GM23338 (cell line): ENCODE measurements around the gene CHD9NB. TPM values are rescaled to one million over a fixed set of nuclear protein-coding genes. Genes with fewer than 3 reads are reported as not detected.

ENCODE experiments used
- ATAC-seq: fragments of 200-7000 bp; cut with Tn5 transposase; 3 replicates; pipeline ENCODE4 v1.9.1; 2020
- DNase-seq: peaks from one replicate; pipeline ENCODE4 v3.0.0-alpha.2; 2015; ENCODE audit warnings: low spot score
- H2AFZ ChIP-seq: fragments of 200-600 bp; sonication (generic); 2 replicates; pipeline ENCODE4 v1.8.0; 2016; ENCODE audit warnings: antibody characterized with exemption, mild to moderate bottlenecking, moderate library complexity
- H3F3A ChIP-seq: fragments of 200-600 bp; sonication (generic); replicated peaks from 2 replicates; pipeline ENCODE4 v1.8.0; 2017; ENCODE audit warnings: antibody characterized with exemption, mixed run types, low read depth
- H3K27ac ChIP-seq: fragments of 200-600 bp; sonication (generic); 2 replicates; pipeline ENCODE4 v1.6.1; 2016; ENCODE audit warnings: low read depth
- H3K27me3 ChIP-seq: fragments of 200-600 bp; sonication (generic); 2 replicates; pipeline ENCODE4 v1.8.0; 2016; ENCODE audit warnings: mild to moderate bottlenecking, mixed run types, moderate library complexity; ENCODE audit not compliant: insufficient read depth
- H3K36me3 ChIP-seq: fragments of 200-600 bp; sonication (generic); 2 replicates; pipeline ENCODE4 v1.8.0; 2016; ENCODE audit warnings: mild to moderate bottlenecking; ENCODE audit not compliant: insufficient read depth
- H3K4me1 ChIP-seq: fragments of 200-600 bp; sonication (generic); 2 replicates; pipeline ENCODE4 v1.8.0; 2016; ENCODE audit warnings: mild to moderate bottlenecking, moderate library complexity; ENCODE audit not compliant: insufficient read depth
- H3K4me2 ChIP-seq: fragments of 200-600 bp; sonication (generic); 2 replicates; pipeline ENCODE4 v1.7.1; 2017; ENCODE audit warnings: mixed run types
- H3K4me3 ChIP-seq: fragments of 200-600 bp; sonication (generic); 2 replicates; pipeline ENCODE4 v1.6.1; 2016; ENCODE audit warnings: mixed run types
- H3K79me2 ChIP-seq: fragments of 200-600 bp; sonication (generic); replicated peaks from 2 replicates; pipeline ENCODE4 v1.8.0; 2017; ENCODE audit warnings: mild to moderate bottlenecking; ENCODE audit not compliant: insufficient read depth
- H3K9me2 ChIP-seq: fragments of 200-600 bp; sonication (generic); 2 replicates; pipeline ENCODE4 v1.8.0; 2017; ENCODE audit not compliant: insufficient read depth
- H4K20me1 ChIP-seq: fragments of 200-600 bp; sonication (generic); replicated peaks from 2 replicates; pipeline ENCODE4 v1.8.0; 2017; ENCODE audit warnings: mild to moderate bottlenecking; ENCODE audit not compliant: insufficient read depth
- H3K27ac Mint-ChIP-seq: 2 replicates; pipeline ENCODE4 v1.8.0; 2020; ENCODE audit warnings: inconsistent platforms, mild to moderate bottlenecking, moderate library complexity, mixed read lengths
- H3K27me3 Mint-ChIP-seq: 3 replicates; pipeline ENCODE4 v1.8.0; 2022; ENCODE audit warnings: low read depth, mild to moderate bottlenecking, moderate library complexity, mixed read lengths, inconsistent platforms; ENCODE audit not compliant: insufficient read depth, poor library complexity
- H3K36me3 Mint-ChIP-seq: 3 replicates; pipeline ENCODE4 v1.8.0; 2021; ENCODE audit warnings: low read depth, mild to moderate bottlenecking, inconsistent platforms, moderate library complexity, mixed read lengths
- H3K4me1 Mint-ChIP-seq: 3 replicates; pipeline ENCODE4 v1.8.0; 2020; ENCODE audit warnings: mild to moderate bottlenecking, inconsistent platforms, mixed read lengths
- H3K4me3 Mint-ChIP-seq: 3 replicates; pipeline ENCODE4 v1.8.0; 2021; ENCODE audit warnings: moderate library complexity, mild to moderate bottlenecking, inconsistent platforms, mixed read lengths
- H3K9me3 Mint-ChIP-seq: 3 replicates; pipeline ENCODE4 v1.8.0; 2020; ENCODE audit warnings: moderate library complexity, mild to moderate bottlenecking, inconsistent platforms, mixed read lengths
- CREB1 ChIP-seq: fragments of 250-450 bp; sonication (Bioruptor Pico); IDR thresholded peaks from 2 replicates; pipeline ENCODE4 v1.5.0; 2020; ENCODE audit warnings: low read depth, mild to moderate bottlenecking, moderate library complexity
- ETS1 ChIP-seq: IDR thresholded peaks from 2 replicates; pipeline ENCODE4 v1.6.1; 2016; ENCODE audit warnings: antibody characterized with exemption
- EZH2 ChIP-seq: fragments of 200-600 bp; sonication (generic); IDR thresholded peaks from one replicate; pipeline ENCODE4 v1.8.0; 2017; ENCODE audit warnings: antibody characterized with exemption, mild to moderate bottlenecking, low read depth; ENCODE audit not compliant: unreplicated experiment
- EZH2phosphoT487 ChIP-seq: fragments of 200-600 bp; sonication (generic); IDR thresholded peaks from one replicate; pipeline ENCODE4 v1.8.1; 2018; ENCODE audit warnings: antibody characterized with exemption; ENCODE audit not compliant: unreplicated experiment
- JUNB ChIP-seq: IDR thresholded peaks from one replicate; pipeline ENCODE4 v1.6.1; 2016; ENCODE audit warnings: antibody characterized with exemption; ENCODE audit not compliant: unreplicated experiment
- NANOG ChIP-seq: IDR thresholded peaks from 2 replicates; pipeline ENCODE4 v1.6.1; 2016; ENCODE audit warnings: antibody characterized with exemption, borderline replicate concordance
- POLR2AphosphoS5 ChIP-seq: IDR thresholded peaks from 2 replicates; pipeline ENCODE4 v1.6.1; 2016; ENCODE audit warnings: antibody characterized with exemption, low read depth
- REST ChIP-seq: IDR thresholded peaks from one replicate; pipeline ENCODE4 v1.6.1; 2018; ENCODE audit warnings: antibody characterized with exemption; ENCODE audit not compliant: unreplicated experiment
- STAT1 ChIP-seq: IDR thresholded peaks from one replicate; pipeline ENCODE4 v1.6.1; 2016; ENCODE audit warnings: antibody characterized with exemption; ENCODE audit not compliant: unreplicated experiment
- ZNF114 ChIP-seq: fragments of 250-450 bp; sonication (Bioruptor Pico); IDR thresholded peaks from 2 replicates; pipeline ENCODE4 v1.5.0; 2020; ENCODE audit warnings: mild to moderate bottlenecking, moderate library complexity
- ZNF331 ChIP-seq: fragments of 250-450 bp; sonication (Bioruptor Pico); IDR thresholded peaks from 2 replicates; pipeline ENCODE4 v1.5.0; 2020; ENCODE audit warnings: low read depth, mild to moderate bottlenecking, moderate library complexity
- polyA plus RNA-seq: library from polyadenylated mRNA; unstranded; fragments of >200 nt; fragmentation: Nextera tagmentation; extraction: Ambion mirVana; gene quantifications from 2 replicates; pipeline ENCODE4 v1.2.1, GENCODE V29; 2016
- total RNA-seq: library from RNA; depleted of rRNA; stranded (reverse); fragments of >200 nt; shearing (Covaris generic); gene quantifications from 2 replicates; pipeline ENCODE4 v1.2.3, GENCODE V29; 2014

Gene CHD9NB
- total and polyA plus RNA-seq, 2 experiments from 2014 or later, result 1.7 to 4.2 TPM

- no peaks in the 10 kb centered on the region for H3K79me2 ChIP-seq
- ATAC-seq, result no peak
- no peak for TF ChIP-seq ETS1
- TF ChIP-seq EZH2, result no peak
- no peak for TF ChIP-seq STAT1
- TF ChIP-seq NANOG, result no peak
- TF ChIP-seq ZNF114 (CRISPR knock-in tag), result no peak
- TF ChIP-seq EZH2phosphoT487, result no peak
- no peak for TF ChIP-seq POLR2AphosphoS5
- no peak for TF ChIP-seq REST
- no peak for TF ChIP-seq ZNF331 (CRISPR knock-in tag)
- no peak for TF ChIP-seq CREB1
- H3K27me3 ChIP-seq, result no peaks in the 10 kb centered on the region
- peaks cover 9% of the 10 kb centered on the region for H3K9me2 ChIP-seq
- H3K36me3 ChIP-seq, result peaks cover 9% of the 10 kb centered on the region; the same call in 1 of the 2 replicates
- peaks cover 15% of the 10 kb centered on the region for H3K4me1 Mint-ChIP-seq
- no peak overlapping the region for H3K4me3 Mint-ChIP-seq
- no peak for DNase-seq
- H3F3A ChIP-seq, result peaks cover 1% of the 10 kb centered on the region
- peaks cover 19% of the 10 kb centered on the region for H3K4me1 ChIP-seq
- peaks cover 38% of the 10 kb centered on the region for H3K36me3 Mint-ChIP-seq
- no peak overlapping the region for H3K4me3 ChIP-seq
- H4K20me1 ChIP-seq, result no peaks in the 10 kb centered on the region
- H3K4me2 ChIP-seq, result no peak overlapping the region
- no peak overlapping the region for H3K27ac ChIP-seq
- no peak overlapping the region for H3K27ac Mint-ChIP-seq
- H3K9me3 Mint-ChIP-seq, result peaks cover 39% of the 10 kb centered on the region
- peaks cover 8% of the 10 kb centered on the region for H3K27me3 Mint-ChIP-seq
- H2AFZ ChIP-seq, result no peak overlapping the region
Measured at GRCh38 chr16:53035176-53035942, 17.3 kb downstream of the CHD9NB start.

- peaks cover 21% of the 10 kb centered on the region for H3K4me1 Mint-ChIP-seq
Measured at GRCh38 chr16:53034306-53034705, 18.4 kb downstream of the CHD9NB start.

More at GRCh38 chr16:53034306-53034705, 18.4 kb downstream of the CHD9NB start:
- H3K4me3 Mint-ChIP-seq, result no peak overlapping the region
- no peaks in the 10 kb centered on the region for H4K20me1 ChIP-seq
- H3F3A ChIP-seq, result no peaks in the 10 kb centered on the region
- no peak overlapping the region for H3K27ac ChIP-seq
- H3K9me2 ChIP-seq, result peaks cover 7% of the 10 kb centered on the region; the same call in 1 of the 2 replicates
- ATAC-seq (no peak), DNase-seq (no peak)
- TF ChIP-seq ETS1 (no peak), JUNB (no peak), CREB1 (no peak), ZNF114 (CRISPR knock-in tag) (no peak), POLR2AphosphoS5 (no peak), EZH2phosphoT487 (no peak), REST (no peak), STAT1 (no peak), NANOG (no peak)
- H3K9me3 Mint-ChIP-seq, result peaks cover 34% of the 10 kb centered on the region
- H3K27me3 Mint-ChIP-seq, result peaks cover 8% of the 10 kb centered on the region
- no peak overlapping the region for H3K27ac Mint-ChIP-seq
- peaks cover 23% of the 10 kb centered on the region for H3K4me1 ChIP-seq
- peaks cover 36% of the 10 kb centered on the region for H3K36me3 Mint-ChIP-seq
- no peaks in the 10 kb centered on the region for H3K27me3 ChIP-seq
- peaks cover 9% of the 10 kb centered on the region; the same call in 1 of the 2 replicates for H3K36me3 ChIP-seq
- H3K4me3 ChIP-seq, result no peak overlapping the region
- H3K79me2 ChIP-seq, result no peaks in the 10 kb centered on the region
- H3K4me2 ChIP-seq, result no peak overlapping the region
- no peak overlapping the region for H2AFZ ChIP-seq
